H1 (cell line): ENCODE measurements around the gene LPIN2.

Experiments used
- CHD2 ChIP-seq: IDR thresholded peaks from 2 replicates; pipeline ENCODE4 v1.6.1; 2012; ENCODE audit warnings: low read length, improper control_type of control experiment
- CTCF ChIP-seq, 3 experiments: IDR thresholded peaks; 1 replicate in 2 of 3; 2 replicates in 1 of 3; pipeline versions ENCODE4 v1.5.1 to v1.6.1; 2011; ENCODE audit warnings: low read length in 3 of 3, mild to moderate bottlenecking in 3 of 3, inconsistent platforms in 2 of 3, low read depth in 1 of 3, moderate library complexity in 1 of 3; ENCODE audit not compliant: insufficient read depth in 1 of 3; ENCODE audit errors: control extremely low read depth in 1 of 3
- SUZ12 ChIP-seq: fragments of 200-600 bp; sonication (generic); IDR thresholded peaks from 2 replicates; pipeline ENCODE4 v1.6.1; 2012; ENCODE audit warnings: mild to moderate bottlenecking, inconsistent platforms, low read length, moderate library complexity, mixed read lengths
- TCF12 ChIP-seq: IDR thresholded peaks from 2 replicates; pipeline ENCODE4 v1.6.1; 2011; ENCODE audit warnings: low read depth, mild to moderate bottlenecking, low read length

GRCh38 chr18:2979871-2980790, 32.8 kb downstream of the LPIN2 start:
- TF ChIP-seq SUZ12 (no peak), CTCF (IDR thresholded peaks at IDR 0.05; ENCODE audit: control extremely low read depth in 1 of 3, insufficient read depth in 1 of 3, low read depth in 1 of 3, low read length in 3 of 3) (no peak), TCF12 (no peak), CHD2 (no peak)
